ENCODE results near the gene SWAP70.

DNA sequence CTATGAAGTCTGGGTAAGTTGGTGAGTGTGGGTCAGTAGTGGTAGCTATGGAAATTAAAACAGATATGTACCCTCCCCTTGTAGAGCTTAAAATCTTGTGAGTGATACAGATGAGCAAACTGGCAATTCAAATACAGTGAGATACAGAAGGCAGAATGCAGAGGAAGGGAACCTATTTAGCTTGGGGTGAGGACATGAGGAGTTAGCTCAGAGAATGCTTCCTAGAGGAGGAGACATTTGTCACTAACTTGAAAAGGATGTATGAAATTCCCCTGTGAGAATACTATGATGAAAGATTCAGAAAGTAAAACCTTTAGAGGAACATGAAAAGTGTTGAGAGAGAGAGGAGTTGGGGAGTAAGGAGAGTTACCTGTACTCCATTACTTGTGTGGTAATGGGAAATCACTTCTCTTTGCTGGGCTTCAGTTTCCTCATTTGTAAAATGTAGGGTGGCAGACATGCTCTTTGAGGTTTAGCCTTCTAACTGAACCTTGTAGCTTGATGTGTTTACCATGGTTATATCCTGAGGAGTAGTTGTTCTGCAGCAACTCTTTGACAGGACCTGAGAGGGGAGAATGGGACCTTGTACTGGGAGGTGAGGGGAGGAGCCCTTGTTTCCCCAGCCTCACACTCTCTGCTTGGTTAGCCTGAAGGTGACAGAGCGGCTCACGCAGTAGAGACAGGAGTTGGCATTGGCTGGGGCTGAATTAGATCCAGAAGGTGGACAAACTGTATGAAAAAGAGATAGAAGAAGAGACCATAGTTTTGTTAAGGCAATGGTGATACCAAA lies 17.9 kb downstream of the SWAP70 start:
- TF ChIP-seq POLR2A (IDR thresholded peaks at IDR 0.05; ENCODE audit: low read length), result no peak
- TF ChIP-seq GATA1 (IDR thresholded peaks at IDR 0.05; ENCODE audit: low read depth, low read length), result no peak

Data from erythroblast (primary cell).